Stimulated activated CD4-positive, alpha-beta T cell treated with anti-CD3 and anti-CD28 coated beads, TNF-alpha, amount 100 ng/mL, for 1 hour (primary cell): ENCODE results near the gene CCDC181.
"Not testable (repeated sequence)": the region's sequence is repeated elsewhere in the genome, so short reads cannot be mapped to it uniquely, and the experiment has no call there.

Source experiments
- DNase-seq, 3 donors: peaks; one replicate each; pipeline ENCODE4 v3.0.0-alpha.2; 2020; ENCODE audit warnings: low read depth in 3 of 3, low spot score in 1 of 3

CCDC181 gene

GRCh38 chr1:169402578-169402977, 24.7 kb downstream of the CCDC181 start:
- DNase-seq = not testable (repeated sequence)

DNA sequence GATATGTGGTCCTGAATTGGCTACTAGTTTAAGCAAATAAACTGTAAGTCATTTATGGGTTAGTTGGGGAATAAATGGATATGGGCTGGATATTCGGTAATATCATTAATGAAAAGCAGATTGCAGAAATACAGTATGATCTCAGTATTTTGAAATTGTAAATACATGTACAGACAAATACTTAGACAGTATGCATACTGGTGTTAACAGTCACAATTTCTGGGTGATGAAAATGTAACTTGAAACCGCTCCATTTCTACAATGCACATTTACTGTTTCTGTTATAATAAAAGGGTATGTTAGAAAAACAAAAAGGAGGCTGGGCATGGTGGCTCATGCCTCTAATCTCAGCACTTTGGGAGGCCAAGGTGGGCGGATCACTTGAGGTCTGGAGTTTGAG, 31.3 kb downstream of the CCDC181 start:
- DNase-seq = no peak

DNA sequence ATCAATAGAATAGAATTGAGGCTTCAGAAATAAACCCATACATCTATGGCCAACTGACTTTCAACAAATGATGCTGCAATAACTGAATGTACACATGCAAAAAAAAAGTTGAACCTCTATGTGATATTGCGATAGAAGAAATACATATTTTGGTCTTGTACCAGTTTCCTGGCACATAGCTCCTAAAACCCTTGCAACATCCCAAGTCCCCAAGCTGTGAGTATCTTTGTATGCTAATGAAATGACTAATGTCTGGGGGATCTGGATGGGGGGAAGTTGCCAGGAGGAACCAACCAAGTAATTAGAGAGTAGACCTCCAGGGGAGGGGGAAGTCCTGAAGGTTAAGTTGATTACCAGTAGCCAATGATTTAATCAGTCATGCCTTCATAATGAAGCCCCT, 34.9 kb downstream of the CCDC181 start:
- no peak for DNase-seq

- no peak for DNase-seq
Observed at GRCh38 chr1:169390303-169390702, 37.0 kb downstream of the CCDC181 start.

GRCh38 chr1:169387399-169387798, 39.9 kb downstream of the CCDC181 start:
- no peak for DNase-seq

- no peak for DNase-seq
Observed at GRCh38 chr1:169383449-169383848, 43.8 kb downstream of the CCDC181 start.

- DNase-seq = no peak
Observed at GRCh38 chr1:169381162-169381561, 46.1 kb downstream of the CCDC181 start.

DNA sequence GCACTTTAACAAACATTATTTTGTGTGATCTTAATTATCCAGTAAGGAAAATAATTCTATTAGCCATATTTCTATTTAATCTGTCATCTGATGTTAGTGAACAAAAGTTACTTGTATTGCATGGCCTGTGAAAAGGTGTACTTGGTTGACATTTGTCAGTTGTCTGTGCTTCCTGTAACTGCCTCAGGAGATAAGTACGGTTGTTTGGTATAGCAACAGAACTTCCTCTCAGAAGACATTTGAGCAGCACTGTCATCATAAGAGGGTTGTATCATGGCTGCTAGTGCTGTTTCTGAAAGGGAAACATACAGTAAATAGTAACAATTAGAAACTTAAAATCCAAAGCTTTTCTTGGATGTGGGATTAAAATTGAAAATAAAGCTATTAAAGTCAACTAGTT, 55.9 kb downstream of the CCDC181 start:
- no peak for DNase-seq

DNA sequence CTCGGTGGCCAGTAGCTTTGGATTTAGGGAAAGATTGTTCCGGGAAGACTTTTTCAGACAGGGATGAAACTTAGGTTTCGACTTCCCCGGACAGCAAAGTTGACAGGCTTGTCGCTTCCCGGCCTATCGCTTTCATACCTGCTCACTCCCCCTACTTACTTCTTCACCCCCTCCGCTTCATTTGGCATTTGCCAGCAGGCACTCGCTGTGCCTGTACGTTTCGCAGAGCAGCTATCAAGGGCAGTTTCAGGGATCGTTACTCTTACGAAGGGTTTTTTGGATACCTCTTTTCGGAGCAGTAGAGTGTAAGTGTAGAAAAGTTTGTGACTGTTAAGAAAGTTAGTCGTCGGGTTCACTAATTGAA, 58.9 kb downstream of the CCDC181 start:
- no peak for DNase-seq

GRCh38 chr1:169367686-169368405, 59.4 kb downstream of the CCDC181 start, which contains the start of the genes BLZF1 and NME7:
TSS of gene BLZF1 (plus strand) at chr1:169368195. CDS start at chr1:169369523, 1,328 bp downstream.
TSS of gene NME7 (minus strand) at chr1:169367797. CDS start at chr1:169367710, 87 bp downstream.
- DNase-seq = peak; percentile 92 to 96 (median 93)

DNA sequence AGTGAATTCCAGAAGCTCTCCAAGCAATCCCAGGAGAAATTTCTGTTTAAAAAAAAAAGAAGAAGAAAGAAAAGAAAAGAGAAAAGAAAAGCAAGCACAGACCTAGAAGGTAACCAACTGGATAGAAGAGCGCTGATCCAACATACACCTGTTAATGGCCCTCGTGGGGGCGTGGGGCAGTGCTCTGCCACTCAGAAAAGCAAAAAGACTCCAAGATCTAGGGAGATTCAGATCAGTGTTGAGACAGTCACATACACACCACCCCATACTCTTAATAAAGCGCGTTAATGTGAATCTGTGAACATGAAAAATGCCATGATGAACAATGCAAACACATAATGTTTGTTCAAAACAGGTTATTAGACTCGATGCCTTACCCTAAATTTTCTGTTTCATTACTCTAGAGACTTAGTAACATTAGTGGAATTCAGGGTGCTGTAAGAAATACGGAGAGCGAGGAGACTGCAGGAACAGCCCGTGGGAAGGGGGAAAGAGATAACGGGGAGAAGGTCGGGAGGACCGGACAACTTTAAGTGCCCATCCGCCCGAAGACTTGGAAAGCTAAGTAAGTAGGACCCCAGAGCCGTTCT, 60.1 kb downstream of the CCDC181 start:
- DNase-seq = no peak

DNA sequence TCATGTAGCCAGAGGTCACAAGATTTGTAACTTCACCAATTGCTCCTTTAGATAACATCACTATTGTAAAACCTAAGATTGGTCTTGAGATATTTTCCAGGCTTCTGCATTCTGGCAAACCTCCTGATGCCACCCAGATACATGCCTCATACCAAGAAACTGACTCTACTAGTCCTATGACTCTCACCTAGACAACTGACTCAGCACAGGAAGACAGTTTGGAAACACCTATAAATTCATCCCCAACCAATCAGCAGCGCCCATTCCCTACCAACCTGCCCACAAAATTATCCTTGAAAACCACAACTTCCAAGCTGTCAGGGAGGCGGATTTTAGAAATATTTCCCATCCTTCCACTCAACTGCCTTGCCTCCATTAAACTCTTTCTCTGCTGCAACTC, 62.3 kb downstream of the CCDC181 start:
- no peak for DNase-seq

- DNase-seq = no peak
Observed at GRCh38 chr1:169363046-169363730, 64.1 kb downstream of the CCDC181 start.

DNA sequence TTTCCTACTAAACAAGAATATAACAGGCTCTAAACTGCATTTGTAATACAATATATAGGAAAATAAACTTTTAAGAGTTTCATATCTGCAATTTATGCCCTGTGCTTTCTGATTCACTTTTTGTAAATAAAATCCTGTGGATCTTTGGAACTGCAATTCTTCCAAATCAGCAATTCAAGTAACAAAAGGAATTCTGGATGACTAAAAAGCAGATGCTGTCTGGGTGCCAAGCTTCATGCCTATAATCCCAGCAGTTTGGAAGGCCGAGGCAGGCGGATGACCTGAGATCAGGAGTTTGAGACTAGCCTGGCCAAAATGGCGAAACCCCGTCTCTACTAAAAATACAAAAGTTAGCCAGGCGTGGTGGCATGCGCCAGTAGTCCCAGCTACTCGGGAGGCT, 66.0 kb downstream of the CCDC181 start:
- DNase-seq = no peak

DNA sequence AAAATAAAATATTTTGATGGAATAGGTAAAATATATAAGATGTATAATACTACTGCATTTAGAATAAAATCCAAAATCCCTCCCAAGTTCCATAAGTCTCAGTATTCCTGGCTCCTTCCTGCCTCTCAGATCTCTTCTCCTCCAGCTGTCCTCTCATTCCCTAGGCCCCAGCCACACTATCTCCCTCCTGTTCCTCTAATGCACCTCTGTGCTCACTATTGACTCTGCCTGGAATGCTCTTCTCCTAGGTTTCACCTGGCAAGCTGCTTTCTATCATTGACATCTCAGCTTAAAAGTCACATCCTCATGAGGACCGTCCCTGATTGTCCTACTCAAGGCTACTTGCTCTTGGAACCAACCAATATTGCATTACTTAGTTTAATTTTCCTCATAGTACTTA, 66.9 kb downstream of the CCDC181 start:
- no peak for DNase-seq

GRCh38 chr1:169348383-169349036, 78.8 kb downstream of the CCDC181 start:
- DNase-seq = no peak

DNA sequence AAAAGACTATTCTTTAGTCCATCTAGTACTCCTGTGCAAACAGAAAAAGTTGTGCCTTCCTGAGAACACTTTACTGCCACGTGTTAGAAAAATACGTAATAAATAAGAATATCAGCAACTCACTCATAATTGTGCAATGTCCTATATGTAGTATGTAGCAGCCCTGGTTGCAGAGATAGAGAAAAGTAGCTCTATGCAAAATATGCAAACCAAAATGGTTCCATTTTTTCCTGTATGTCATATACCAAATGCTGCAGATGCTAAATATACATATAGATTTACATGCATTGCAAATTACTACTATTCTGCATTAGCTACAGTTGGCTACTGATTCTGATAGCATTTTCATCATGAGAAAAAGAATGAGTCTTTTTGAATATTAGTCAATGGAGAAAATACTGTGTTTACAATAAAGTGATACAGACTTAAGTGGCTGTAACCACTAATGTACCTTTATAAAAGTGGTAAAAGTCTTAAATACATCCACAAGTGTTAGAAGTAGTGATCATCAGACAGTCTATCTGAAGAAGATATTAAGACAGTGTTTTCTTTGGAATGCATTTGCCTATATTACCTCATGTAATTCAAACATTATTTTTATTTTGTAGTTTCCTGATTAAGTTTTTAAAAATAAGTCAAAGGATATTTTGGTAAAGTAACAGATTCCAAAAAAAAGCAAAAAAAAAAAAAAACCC, 79.4 kb downstream of the CCDC181 start:
- no peak for DNase-seq

GRCh38 chr1:169346036-169346589, 81.2 kb downstream of the CCDC181 start:
- DNase-seq = no peak

- DNase-seq = no peak
Observed at GRCh38 chr1:169345511-169345910, 81.8 kb downstream of the CCDC181 start.
